Ovary (tissue), 10 donors: Measurements from ENCODE around the gene CRLF1. TPM values are rescaled to one million over a fixed set of nuclear protein-coding genes. Genes with fewer than 3 reads are reported as not detected.

Experiments used
- DNase-seq, 5 donors: peaks; one replicate each; pipeline ENCODE4 v3.0.0-alpha.2; 2019 to 2020
- H3K27ac ChIP-seq, 2 donors: fragments of 200-600 bp; one replicate each; pipeline versions ENCODE4 v1.5.1 to v1.8.0; 2019 to 2022
- H3K27me3 ChIP-seq: fragments of 200-600 bp; one replicate; pipeline ENCODE4 v1.8.0; 2022
- H3K36me3 ChIP-seq: fragments of 200-600 bp; sonication (generic); one replicate; pipeline ENCODE4 v1.5.1; 2019
- H3K4me1 ChIP-seq: one replicate; pipeline ENCODE4 v1.8.1; 2013; ENCODE audit warnings: mild to moderate bottlenecking, moderate library complexity; ENCODE audit not compliant: insufficient read depth
- H3K4me3 ChIP-seq: fragments of 200-600 bp; sonication (generic); one replicate; pipeline ENCODE4 v1.5.1; 2017
- H3K9me3 ChIP-seq, 2 donors: fragments of 200-600 bp in 1 of 2; sonication (generic) in 1 of 2; one replicate each; pipeline versions ENCODE4 v1.5.1 to v1.8.1; 2013 to 2019; ENCODE audit warnings: mild to moderate bottlenecking in 1 of 2, moderate library complexity in 1 of 2
- EP300 ChIP-seq: sonication (generic); formaldehyde crosslinking; IDR thresholded peaks from one replicate; pipeline ENCODE4 v1.6.1; 2017; ENCODE audit warnings: antibody characterized with exemption
- POLR2A ChIP-seq: fragments of 450-650 bp; IDR thresholded peaks from one replicate; pipeline ENCODE4 v1.6.1; 2017; ENCODE audit warnings: antibody characterized with exemption, mild to moderate bottlenecking, moderate library complexity
- WGBS, 3 donors: extraction: QIAGEN DNeasy Blood & Tissue Kit in 1 of 3; methylation state at CpG; one replicate each; pipeline versions ENCODE4 v1.1.5 to v1.1.7; 2013 to 2017; 5-methylcytosine and 5-hydroxymethylcytosine counted together
- intact Hi-C, 4 donors: fragments of 100-400 bp; cut with DNase I; formaldehyde crosslinking; loops; one replicate each; pipeline versions ENCODE4 v1.11.0 to v1.15.1; 2022 to 2023
- long read RNA-seq, 3 donors: library from polyadenylated mRNA in 2 of 3; unstranded in 2 of 3; transcript quantifications; one replicate each; pipeline ENCODE4 v2.0.0 and lab custom pipeline, GENCODE V29; 2021 to 2026
- polyA plus RNA-seq, 2 donors: library from polyadenylated mRNA; stranded (reverse); fragments of 200-250 nt in 1 of 2; fragments of 350-450 nt in 1 of 2; fragmentation: Illumina TruSeq in 1 of 2; extraction: RNeasy Lipid Tissue Mini Kit (QIAGEN cat#74804) in 1 of 2; gene quantifications; one replicate each; pipeline ENCODE4 v1.2.3, GENCODE V29; 2013 to 2014
- total RNA-seq, 7 donors: library from RNA; depleted of rRNA in 2 of 7; stranded (reverse); fragments of >200 nt in 2 of 7; fragmentation: NEBNext Ultra II Directional in 3 of 7; extraction: Animal tissue kit (Norgen Biotek cat#: 25700) in 3 of 7; gene quantifications; one replicate each; pipeline versions ENCODE4 v1.1.0 to v1.2.4, GENCODE V29; 2016 to 2023
- TF ChIP-seq, protein P1 (sequence below), 3 donors: fragments of 450-650 bp in 2 of 3; fragments of 200-600 bp in 1 of 3; IDR thresholded peaks; one replicate each; pipeline versions ENCODE4 v1.5.1 to v1.8.0; 2016 to 2022; ENCODE audit warnings: antibody characterized with exemption in 3 of 3, mild to moderate bottlenecking in 1 of 3
- donor health status: DM: no; HTN: no; CAD: no; lungs with moderate emphysema.
- donor health status: DM: no; HTN: no; CAD: no.
- donor health status: Bipolar disorder and iron deficiency.
- donor health status: DM: yes; HTN: yes; CAD: no.
- donor health status: DM: no; HTN: no; CAD: no.
- donor health status: DM: yes; HTN: yes; CAD: no.

Gene CRLF1
- total RNA-seq (1 to 10 TPM in 2 of 7 donors, under 1 TPM in 2, not detected in 3; 0.51 to 1.1 (median 1.0) TPM), polyA plus RNA-seq (1 to 10 TPM in 1 of 2 donors, under 1 TPM in 1; 0.83 to 1.2 TPM)
- long read RNA-seq, donor 1, partial matches to known transcripts: 0 of 31 reads
- long read RNA-seq, donor 1, other reads (novel, unspliced or antisense): 31 of 31 reads
- long read RNA-seq, donor 2, partial matches to known transcripts: 150 of 231 reads
- long read RNA-seq, donor 2, other reads (novel, unspliced or antisense): 81 of 231 reads
- long read RNA-seq, donor 3, partial matches to known transcripts: 1 of 13 reads
- long read RNA-seq, donor 3, other reads (novel, unspliced or antisense): 12 of 13 reads

GRCh38 chr19:18606281-18607225 is at the start of gene CRLF1:
CRLF1 (minus strand) TSS chr19:18606799; CDS start chr19:18606656, 143 bp downstream.
- Histone ChIP-seq H3K36me3 (no peaks in the 10 kb centered on the region), H3K4me1 (no peaks in the 10 kb centered on the region), H3K27me3 (peaks cover 8% of the 10 kb centered on the region), H3K4me3 (no peak within 1 kb of the TSS), H3K27ac (no peak within 1 kb of the TSS), H3K9me3 (no peaks in the 10 kb centered on the region)
- TF ChIP-seq, protein P1, sequence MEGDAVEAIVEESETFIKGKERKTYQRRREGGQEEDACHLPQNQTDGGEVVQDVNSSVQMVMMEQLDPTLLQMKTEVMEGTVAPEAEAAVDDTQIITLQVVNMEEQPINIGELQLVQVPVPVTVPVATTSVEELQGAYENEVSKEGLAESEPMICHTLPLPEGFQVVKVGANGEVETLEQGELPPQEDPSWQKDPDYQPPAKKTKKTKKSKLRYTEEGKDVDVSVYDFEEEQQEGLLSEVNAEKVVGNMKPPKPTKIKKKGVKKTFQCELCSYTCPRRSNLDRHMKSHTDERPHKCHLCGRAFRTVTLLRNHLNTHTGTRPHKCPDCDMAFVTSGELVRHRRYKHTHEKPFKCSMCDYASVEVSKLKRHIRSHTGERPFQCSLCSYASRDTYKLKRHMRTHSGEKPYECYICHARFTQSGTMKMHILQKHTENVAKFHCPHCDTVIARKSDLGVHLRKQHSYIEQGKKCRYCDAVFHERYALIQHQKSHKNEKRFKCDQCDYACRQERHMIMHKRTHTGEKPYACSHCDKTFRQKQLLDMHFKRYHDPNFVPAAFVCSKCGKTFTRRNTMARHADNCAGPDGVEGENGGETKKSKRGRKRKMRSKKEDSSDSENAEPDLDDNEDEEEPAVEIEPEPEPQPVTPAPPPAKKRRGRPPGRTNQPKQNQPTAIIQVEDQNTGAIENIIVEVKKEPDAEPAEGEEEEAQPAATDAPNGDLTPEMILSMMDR (IDR thresholded peaks at IDR 0.05): no peak
- intact Hi-C loops: no loop called here
- no peak for DNase-seq
- 1 to 2% (median 1%) methylated on average over 16 to 112 of the region's 116 CpGs for WGBS, 3 donors

GRCh38 chr19:18655173-18655844 is 48.7 kb upstream of the CRLF1 start:
- H3K27me3 ChIP-seq: no peaks in the 10 kb centered on the region
- no peak for DNase-seq
- H3K27ac ChIP-seq: no peak overlapping the region
- H3K36me3 ChIP-seq: no peaks in the 10 kb centered on the region
- peaks cover 17% of the 10 kb centered on the region for H3K4me1 ChIP-seq
- no peak for TF ChIP-seq EP300
- TF ChIP-seq, protein P1 (IDR thresholded peaks at IDR 0.05): no peak
- TF ChIP-seq POLR2A: no peak
- 93 to 94% (median 94%) methylated on average over 13 of the region's 13 CpGs for WGBS, 3 donors
- no peak overlapping the region for H3K4me3 ChIP-seq
- no peaks in the 10 kb centered on the region for H3K9me3 ChIP-seq
- intact Hi-C loops: no loop called here

GRCh38 chr19:18654469-18654868 is 47.9 kb upstream of the CRLF1 start:
- Histone ChIP-seq H3K36me3 (no peaks in the 10 kb centered on the region), H3K27me3 (no peaks in the 10 kb centered on the region), H3K4me3 (no peak overlapping the region), H3K27ac (no peak overlapping the region), H3K4me1 (peaks cover 20% of the 10 kb centered on the region), H3K9me3 (no peaks in the 10 kb centered on the region)
- TF ChIP-seq EP300 (no peak), POLR2A (no peak)
- TF ChIP-seq, protein P1 (IDR thresholded peaks at IDR 0.05): no peak
- intact Hi-C loops: no loop called here
- DNase-seq: no peak
- WGBS, 3 donors: 96 to 97% (median 97%) methylated on average over 7 of the region's 7 CpGs

- WGBS, 3 donors: 97 to 100% (median 100%) methylated on average over 1 of the region's 1 CpG
These were observed 47.3 kb upstream of the CRLF1 start for GRCh38 chr19:18653853-18654252.

More at GRCh38 chr19:18653853-18654252, 47.3 kb upstream of the CRLF1 start:
- H3K27me3 ChIP-seq: no peaks in the 10 kb centered on the region
- H3K4me1 ChIP-seq: peaks cover 26% of the 10 kb centered on the region
- intact Hi-C loops: no loop called here
- no peaks in the 10 kb centered on the region for H3K36me3 ChIP-seq
- no peaks in the 10 kb centered on the region for H3K9me3 ChIP-seq
- no peak overlapping the region for H3K4me3 ChIP-seq
- TF ChIP-seq POLR2A: no peak
- TF ChIP-seq EP300: no peak
- TF ChIP-seq, protein P1 (IDR thresholded peaks at IDR 0.05): no peak
- no peak overlapping the region for H3K27ac ChIP-seq
- no peak for DNase-seq
